Left hindlimb (tissue), 1 donor: ENCODE measurements around the gene MTUS2.
"Not testable (repeated sequence)": the region's sequence is repeated elsewhere in the genome, so short reads cannot be mapped to it uniquely, and the experiment has no call there.

Source experiments
- DNase-seq: peaks from one replicate; pipeline ENCODE4 v3.0.0-alpha.2; 2018

MTUS2 gene

GRCh38 chr13:28964052-28964451 is 143.9 kb downstream of the MTUS2 start:
- DNase-seq: no peak

GRCh38 chr13:28964803-28965202 is 144.7 kb downstream of the MTUS2 start:
- DNase-seq: no peak

- no peak for DNase-seq
Observed at GRCh38 chr13:28967029-28967915, 147.1 kb downstream of the MTUS2 start.

GRCh38 chr13:28976195-28976594 is 156.1 kb downstream of the MTUS2 start:
- no peak for DNase-seq

- DNase-seq: no peak
Observed at GRCh38 chr13:28976636-28977035, 156.5 kb downstream of the MTUS2 start.

- no peak for DNase-seq
Observed at GRCh38 chr13:28978574-28978973, 158.4 kb downstream of the MTUS2 start.

GRCh38 chr13:28981530-28981929 is 161.4 kb downstream of the MTUS2 start:
- no peak for DNase-seq

- peak; percentile 30 for DNase-seq
Observed at GRCh38 chr13:28983641-28984040, 163.5 kb downstream of the MTUS2 start.

- DNase-seq: no peak
Observed at GRCh38 chr13:28984326-28984725, 164.2 kb downstream of the MTUS2 start.

GRCh38 chr13:28984825-28985224 is 164.7 kb downstream of the MTUS2 start:
- no peak for DNase-seq

GRCh38 chr13:28990378-28990777 is 170.2 kb downstream of the MTUS2 start:
- DNase-seq: not testable (repeated sequence)

GRCh38 chr13:28991764-28992163 is 171.6 kb downstream of the MTUS2 start:
- DNase-seq: no peak

GRCh38 chr13:29000826-29001225 is 180.7 kb downstream of the MTUS2 start:
- DNase-seq: no peak

- DNase-seq: no peak
Observed at GRCh38 chr13:29005035-29005762, 185.1 kb downstream of the MTUS2 start.

- no peak for DNase-seq
Observed at GRCh38 chr13:29005763-29006120, 185.6 kb downstream of the MTUS2 start.

- DNase-seq: no peak
Observed at GRCh38 chr13:29006359-29006850, 186.3 kb downstream of the MTUS2 start.

GRCh38 chr13:29008296-29008695 is 188.2 kb downstream of the MTUS2 start:
- DNase-seq: no peak

GRCh38 chr13:29020314-29020713 is 200.2 kb downstream of the MTUS2 start:
- no peak for DNase-seq

GRCh38 chr13:29021311-29021710 is 201.2 kb downstream of the MTUS2 start:
- no peak for DNase-seq

- no peak for DNase-seq
Observed at GRCh38 chr13:29021717-29022116, 201.6 kb downstream of the MTUS2 start.

GRCh38 chr13:29022410-29022809 is 202.3 kb downstream of the MTUS2 start:
- DNase-seq: no peak

- DNase-seq: no peak
Observed at GRCh38 chr13:29022968-29023367, 202.8 kb downstream of the MTUS2 start.

GRCh38 chr13:29024783-29025182 is 204.6 kb downstream of the MTUS2 start:
- no peak for DNase-seq

- DNase-seq: no peak
Observed at GRCh38 chr13:29028868-29029267, 208.7 kb downstream of the MTUS2 start.
